ENCODE data around the gene GPR137.
"Not testable (repeated sequence)": the region's sequence is repeated elsewhere in the genome, so short reads cannot be mapped to it uniquely, and the experiment has no call there.

Gene GPR137

DNA sequence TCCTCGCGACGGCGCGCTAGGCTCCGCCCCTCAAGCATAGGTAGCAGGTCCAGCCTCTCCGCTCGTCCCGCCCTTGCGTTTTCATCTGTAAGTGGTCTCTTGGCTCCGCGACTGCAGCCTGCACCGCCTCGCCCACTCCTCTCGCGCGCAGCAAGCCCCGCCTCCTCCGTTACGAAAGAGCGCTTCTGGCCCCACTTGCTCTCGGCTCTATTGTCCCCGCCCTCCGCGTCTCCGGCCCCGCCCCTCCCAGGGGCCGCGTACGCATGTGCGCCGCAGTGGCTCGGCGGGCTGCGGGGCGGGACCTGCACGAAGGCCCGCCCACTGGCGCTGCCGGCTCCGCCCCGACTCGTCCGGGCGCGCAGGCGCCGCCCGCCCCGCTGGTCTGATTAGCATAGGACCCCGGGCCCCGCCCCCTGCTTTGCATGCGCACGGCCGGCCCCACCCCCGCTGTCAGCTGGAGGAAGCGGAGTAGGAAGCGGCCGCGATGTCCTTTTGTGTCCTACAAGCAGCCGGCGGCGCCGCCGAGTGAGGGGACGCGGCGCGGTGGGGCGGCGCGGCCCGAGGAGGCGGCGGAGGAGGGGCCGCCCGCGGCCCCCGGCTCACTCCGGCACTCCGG, 19.5 kb downstream of the GPR137 start, which contains the start of gene ESRRA:
TSS of gene ESRRA (plus strand) at position 450 of the 616 bp plus-strand sequence. CDS start 1,656 bp downstream, outside the sequence.
- TF ChIP-seq, protein P1, sequence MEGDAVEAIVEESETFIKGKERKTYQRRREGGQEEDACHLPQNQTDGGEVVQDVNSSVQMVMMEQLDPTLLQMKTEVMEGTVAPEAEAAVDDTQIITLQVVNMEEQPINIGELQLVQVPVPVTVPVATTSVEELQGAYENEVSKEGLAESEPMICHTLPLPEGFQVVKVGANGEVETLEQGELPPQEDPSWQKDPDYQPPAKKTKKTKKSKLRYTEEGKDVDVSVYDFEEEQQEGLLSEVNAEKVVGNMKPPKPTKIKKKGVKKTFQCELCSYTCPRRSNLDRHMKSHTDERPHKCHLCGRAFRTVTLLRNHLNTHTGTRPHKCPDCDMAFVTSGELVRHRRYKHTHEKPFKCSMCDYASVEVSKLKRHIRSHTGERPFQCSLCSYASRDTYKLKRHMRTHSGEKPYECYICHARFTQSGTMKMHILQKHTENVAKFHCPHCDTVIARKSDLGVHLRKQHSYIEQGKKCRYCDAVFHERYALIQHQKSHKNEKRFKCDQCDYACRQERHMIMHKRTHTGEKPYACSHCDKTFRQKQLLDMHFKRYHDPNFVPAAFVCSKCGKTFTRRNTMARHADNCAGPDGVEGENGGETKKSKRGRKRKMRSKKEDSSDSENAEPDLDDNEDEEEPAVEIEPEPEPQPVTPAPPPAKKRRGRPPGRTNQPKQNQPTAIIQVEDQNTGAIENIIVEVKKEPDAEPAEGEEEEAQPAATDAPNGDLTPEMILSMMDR (IDR thresholded peaks at IDR 0.05; ENCODE audit: low read depth, low read length) = no peak
- peak; percentile 97 to 99 for DNase-seq (ENCODE audit: low read depth in 2 of 2)
- peak within 1 kb of the TSS; percentile 71 to 84 for H3K4me3 ChIP-seq (replicated peaks in 1 of 2; ENCODE audit: low read depth in 2 of 2, low read length in 2 of 2)

DNA sequence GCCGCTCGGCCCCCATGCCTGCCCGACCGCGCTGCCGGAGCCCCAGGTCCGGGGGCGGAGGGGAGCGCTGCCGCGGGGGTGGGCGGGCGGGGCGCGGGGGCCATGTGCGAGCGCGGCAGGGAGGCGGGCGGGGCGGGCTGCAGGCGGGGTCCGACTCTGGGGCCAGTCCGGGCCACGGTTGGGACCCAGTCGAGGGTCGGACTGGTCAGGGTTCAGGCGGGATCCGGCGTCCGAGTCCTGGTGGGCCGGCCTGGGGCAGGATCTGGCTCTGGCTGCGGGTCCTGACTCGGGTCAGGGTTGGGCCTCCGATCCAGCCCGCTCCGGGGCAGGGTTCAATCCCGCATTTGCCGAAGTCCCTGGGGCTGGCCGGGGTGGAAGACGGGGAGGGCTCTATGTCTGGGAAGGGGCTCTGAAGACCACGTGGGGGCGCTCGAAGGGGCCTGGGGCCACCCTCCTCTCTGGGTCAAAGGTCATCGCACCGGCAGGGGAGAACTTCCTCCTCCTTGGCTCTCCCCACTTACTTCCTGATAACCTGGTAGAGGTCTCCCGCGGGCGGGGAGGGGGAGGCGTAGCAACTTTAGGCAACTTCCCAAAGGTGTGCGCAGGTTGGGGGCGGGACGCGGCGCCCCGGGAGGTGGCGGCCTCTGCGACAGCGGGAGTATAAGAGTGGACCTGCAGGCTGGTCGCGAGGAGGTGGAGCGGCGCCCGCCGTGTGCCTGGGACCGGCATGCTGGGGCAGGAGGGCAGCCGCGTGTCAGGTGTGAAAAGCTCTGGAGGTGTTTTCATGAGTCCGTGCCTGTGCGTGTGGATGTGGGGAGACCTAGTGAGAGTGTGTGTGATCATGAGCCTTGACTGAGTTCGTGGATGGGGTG, 20.3 kb downstream of the GPR137 start:
- H3K4me3 ChIP-seq (replicated peaks in 1 of 2; ENCODE audit: low read depth in 2 of 2, low read length in 2 of 2) = peak overlapping the region; percentile 71 to 84
- peak; percentile 45 to 46 for DNase-seq (ENCODE audit: low read depth in 2 of 2)
- TF ChIP-seq, protein P1 (IDR thresholded peaks at IDR 0.05; ENCODE audit: low read depth, low read length) = no peak

DNA sequence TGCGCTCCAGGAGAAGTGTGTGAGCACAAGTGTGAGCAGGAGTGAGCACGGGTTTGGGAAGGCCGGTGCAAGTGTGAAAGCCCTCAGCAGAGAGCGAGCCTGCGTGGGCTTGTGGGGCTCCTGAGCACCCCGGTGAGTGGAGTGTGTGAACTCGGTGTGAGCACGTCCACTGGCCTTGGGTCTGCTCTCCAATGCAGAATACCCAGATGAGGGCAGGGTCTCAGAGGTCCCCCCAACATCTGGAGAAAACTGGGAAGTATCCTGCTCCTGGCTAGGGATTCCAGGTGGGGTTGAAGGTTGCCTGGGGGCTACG, 20.9 kb downstream of the GPR137 start:
- DNase-seq (ENCODE audit: low read depth in 2 of 2) = no peak
- TF ChIP-seq, protein P1 (IDR thresholded peaks at IDR 0.05; ENCODE audit: low read depth, low read length) = no peak
- peak overlapping the region; percentile 71 to 84 for H3K4me3 ChIP-seq (replicated peaks in 1 of 2; ENCODE audit: low read depth in 2 of 2, low read length in 2 of 2)

DNA sequence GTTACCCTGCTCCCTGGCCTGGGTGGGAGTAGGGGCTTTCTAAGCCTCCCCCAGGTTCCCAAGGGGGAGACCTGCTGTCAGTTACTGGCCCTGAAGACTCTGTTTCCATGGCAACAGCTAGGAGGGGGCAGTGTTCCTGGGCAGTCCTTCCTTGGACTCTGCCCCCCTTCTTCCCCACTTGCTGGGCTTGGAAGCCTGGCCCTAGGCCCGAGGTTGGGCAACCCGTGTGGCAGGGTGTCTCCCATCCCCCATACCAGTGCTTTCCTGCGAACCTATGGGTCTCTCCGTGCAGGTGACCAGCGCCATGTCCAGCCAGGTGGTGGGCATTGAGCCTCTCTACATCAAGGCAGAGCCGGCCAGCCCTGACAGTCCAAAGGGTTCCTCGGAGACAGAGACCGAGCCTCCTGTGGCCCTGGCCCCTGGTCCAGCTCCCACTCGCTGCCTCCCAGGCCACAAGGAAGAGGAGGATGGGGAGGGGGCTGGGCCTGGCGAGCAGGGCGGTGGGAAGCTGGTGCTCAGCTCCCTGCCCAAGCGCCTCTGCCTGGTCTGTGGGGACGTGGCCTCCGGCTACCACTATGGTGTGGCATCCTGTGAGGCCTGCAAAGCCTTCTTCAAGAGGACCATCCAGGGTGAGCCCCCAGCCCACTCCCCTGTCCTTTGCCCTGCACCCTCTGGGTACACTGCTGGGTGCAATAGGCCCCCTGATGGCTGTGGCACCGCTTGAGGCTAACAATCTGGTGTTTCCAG, 21.4 kb downstream of the GPR137 start:
- TF ChIP-seq, protein P1 (IDR thresholded peaks at IDR 0.05; ENCODE audit: low read depth, low read length) = no peak
- DNase-seq (ENCODE audit: low read depth in 2 of 2) = peak in 1 of 2 donors; percentile 64
- H3K4me3 ChIP-seq (replicated peaks in 1 of 2; ENCODE audit: low read depth in 2 of 2, low read length in 2 of 2) = peak overlapping the region in 1 of 2 donors; percentile 71

DNA sequence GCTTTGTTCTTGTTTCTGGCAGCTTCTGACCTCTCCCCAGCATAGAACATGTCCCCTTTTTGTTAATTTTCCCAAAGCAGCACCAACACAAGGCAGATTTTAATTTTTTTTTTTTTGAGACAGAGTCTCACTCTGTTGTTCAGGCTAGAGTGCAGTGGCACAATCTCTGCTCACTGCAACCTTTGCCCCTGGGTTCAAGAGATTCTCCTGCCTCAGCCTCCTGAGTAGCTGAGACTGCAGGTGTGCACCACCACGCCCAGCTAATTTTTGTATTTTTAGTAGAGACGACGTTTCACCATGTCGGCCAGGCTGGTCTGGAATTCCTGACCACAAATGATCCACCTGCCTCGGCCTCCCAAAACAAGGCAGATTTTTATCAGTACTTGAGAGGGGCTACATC, 22.1 kb downstream of the GPR137 start:
- DNase-seq (ENCODE audit: low read depth in 2 of 2); H3K4me3 ChIP-seq (replicated peaks in 1 of 2; ENCODE audit: low read depth in 2 of 2, low read length in 2 of 2): not testable (repeated sequence)

DNA sequence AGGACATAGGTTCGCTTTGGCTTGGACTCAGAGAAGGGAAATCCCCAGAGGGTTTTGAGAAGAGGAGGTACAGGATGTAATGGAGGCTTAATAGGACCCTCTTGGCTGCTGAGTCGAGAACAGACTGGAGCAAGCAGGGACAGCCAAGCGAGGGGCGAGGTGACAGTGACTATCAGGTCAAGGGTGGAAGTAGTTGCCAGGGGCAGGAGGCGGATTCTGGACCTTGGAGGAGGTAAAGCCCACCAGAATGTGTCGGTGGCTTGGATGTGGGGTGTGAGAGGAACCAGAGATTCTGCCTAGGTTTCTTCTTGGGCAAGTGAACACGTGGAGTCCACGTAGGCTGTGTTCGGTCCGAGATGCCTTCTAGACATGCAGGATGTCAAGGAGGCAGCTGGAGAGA, 27.3 kb downstream of the GPR137 start:
- TF ChIP-seq, protein P1 (IDR thresholded peaks at IDR 0.05; ENCODE audit: low read depth, low read length) = no peak
- H3K4me3 ChIP-seq (replicated peaks in 1 of 2; ENCODE audit: low read depth in 2 of 2, low read length in 2 of 2) = no peak overlapping the region
- DNase-seq (ENCODE audit: low read depth in 2 of 2) = no peak
